Loucy (cell line): ENCODE data around the gene RPS19.

Source experiments
- H2AFZ ChIP-seq: fragments of 200-600 bp; sonication (generic); 2 replicates; pipeline ENCODE4 v1.6.0; 2016; ENCODE audit warnings: antibody characterized with exemption, mild to moderate bottlenecking, low read length, moderate library complexity
- H3F3A ChIP-seq: fragments of 200-600 bp; 2 replicates; pipeline ENCODE4 v1.6.0; 2016; ENCODE audit warnings: antibody characterized with exemption, low read depth, mild to moderate bottlenecking
- H3K27me3 ChIP-seq: fragments of 200-600 bp; sonication (generic); 2 replicates; pipeline ENCODE4 v1.6.1; 2014; ENCODE audit warnings: low read length, mild to moderate bottlenecking; ENCODE audit not compliant: insufficient read depth, poor library complexity, severe bottlenecking
- H3K36me3 ChIP-seq: fragments of 200-600 bp; sonication (generic); 2 replicates; pipeline ENCODE4 v1.6.1; 2016; ENCODE audit warnings: low read length; ENCODE audit not compliant: insufficient read depth
- H3K4me1 ChIP-seq: fragments of 200-600 bp; sonication (generic); 2 replicates; pipeline ENCODE4 v1.5.1; 2014; ENCODE audit warnings: low read length, mild to moderate bottlenecking; ENCODE audit not compliant: insufficient read depth, poor library complexity, severe bottlenecking
- H3K4me2 ChIP-seq: fragments of 200-600 bp; sonication (generic); 2 replicates; pipeline ENCODE4 v1.6.0; 2014; ENCODE audit warnings: antibody characterized with exemption, low read length, low read depth, mild to moderate bottlenecking; ENCODE audit not compliant: poor library complexity, severe bottlenecking
- H3K4me3 ChIP-seq: fragments of 200-600 bp; sonication (generic); 2 replicates; pipeline ENCODE4 v1.5.1; 2014; ENCODE audit warnings: low read length, mild to moderate bottlenecking, mixed read lengths; ENCODE audit not compliant: poor library complexity, severe bottlenecking
- H3K79me2 ChIP-seq: fragments of 200-600 bp; sonication (generic); 2 replicates; pipeline ENCODE4 v1.6.1; 2014; ENCODE audit warnings: low read length; ENCODE audit not compliant: insufficient read depth
- H3K9ac ChIP-seq: fragments of 200-600 bp; sonication (generic); 2 replicates; pipeline ENCODE4 v1.6.0; 2014; ENCODE audit warnings: mild to moderate bottlenecking, low read depth, low read length, moderate library complexity; ENCODE audit not compliant: poor library complexity, severe bottlenecking
- H3K9me2 ChIP-seq: fragments of 200-600 bp; sonication (generic); replicated peaks from 2 replicates; pipeline ENCODE4 v1.6.1; 2016; ENCODE audit warnings: low read depth, low read length, mixed read lengths
- H3K9me3 ChIP-seq: fragments of 200-600 bp; sonication (generic); 2 replicates; pipeline ENCODE4 v1.6.1; 2014; ENCODE audit warnings: mild to moderate bottlenecking, antibody characterized with exemption, low read length, low read depth; ENCODE audit not compliant: insufficient read depth
- H4K20me1 ChIP-seq: fragments of 200-600 bp; sonication (generic); 2 replicates; pipeline ENCODE4 v1.6.0; 2014; ENCODE audit warnings: antibody characterized with exemption, low read length, mild to moderate bottlenecking; ENCODE audit not compliant: insufficient read depth, poor library complexity, severe bottlenecking
- CTCF ChIP-seq: fragments of 200-600 bp; sonication (generic); conservative IDR thresholded peaks from 2 replicates; pipeline ENCODE4 v1.5.1; 2014; ENCODE audit warnings: mild to moderate bottlenecking, antibody characterized with exemption, low read length
- EZH2phosphoT487 ChIP-seq: fragments of 200-600 bp; IDR thresholded peaks from 2 replicates; pipeline ENCODE4 v1.6.1; 2018; ENCODE audit warnings: antibody characterized with exemption, mild to moderate bottlenecking, moderate library complexity, borderline replicate concordance

RPS19 gene

GRCh38 chr19:41869374-41869955, 9.4 kb downstream of the RPS19 start:
- Histone ChIP-seq H3K4me2 (no peak overlapping the region), H3K27me3 (no peaks in the 10 kb centered on the region), H3K36me3 (peaks cover 67% of the 10 kb centered on the region), H2AFZ (no peak overlapping the region), H4K20me1 (peaks cover 54% of the 10 kb centered on the region), H3K9me3 (no peaks in the 10 kb centered on the region), H3K9me2 (no peaks in the 10 kb centered on the region), H3F3A (peaks cover 15% of the 10 kb centered on the region; the same call in 1 of the 2 replicates), H3K79me2 (peaks cover 48% of the 10 kb centered on the region), H3K4me1 (peaks cover 15% of the 10 kb centered on the region), H3K4me3 (no peak overlapping the region), H3K9ac (no peak overlapping the region)
- no peak for TF ChIP-seq EZH2phosphoT487
- no peak for TF ChIP-seq CTCF

GRCh38 chr19:41870401-41870873, 10.4 kb downstream of the RPS19 start:
- peaks cover 16% of the 10 kb centered on the region; the same call in 1 of the 2 replicates for H3F3A ChIP-seq
- H3K4me3 ChIP-seq, result no peak overlapping the region
- H3K4me1 ChIP-seq, result peaks cover 12% of the 10 kb centered on the region
- no peak for TF ChIP-seq EZH2phosphoT487
- TF ChIP-seq CTCF, result no peak
- no peaks in the 10 kb centered on the region for H3K9me3 ChIP-seq
- peaks cover 58% of the 10 kb centered on the region; the same call in 1 of the 2 replicates for H3K36me3 ChIP-seq
- H3K79me2 ChIP-seq, result peaks cover 38% of the 10 kb centered on the region
- no peak overlapping the region for H2AFZ ChIP-seq
- peaks cover 45% of the 10 kb centered on the region for H4K20me1 ChIP-seq
- no peak overlapping the region for H3K4me2 ChIP-seq
- no peak overlapping the region for H3K9ac ChIP-seq
- no peaks in the 10 kb centered on the region for H3K9me2 ChIP-seq
- no peaks in the 10 kb centered on the region for H3K27me3 ChIP-seq

- Histone ChIP-seq H3K79me2 (peaks cover 26% of the 10 kb centered on the region), H3K4me2 (no peak overlapping the region), H3K9me3 (no peaks in the 10 kb centered on the region), H2AFZ (no peak overlapping the region), H3F3A (peaks cover 22% of the 10 kb centered on the region; the same call in 1 of the 2 replicates), H3K9me2 (no peaks in the 10 kb centered on the region), H3K27me3 (no peaks in the 10 kb centered on the region), H3K4me3 (no peak overlapping the region), H3K9ac (no peak overlapping the region), H3K4me1 (peaks cover 20% of the 10 kb centered on the region), H4K20me1 (peaks cover 36% of the 10 kb centered on the region), H3K36me3 (peaks cover 52% of the 10 kb centered on the region; the same call in 1 of the 2 replicates)
- TF ChIP-seq CTCF (no peak), EZH2phosphoT487 (no peak)
These were observed 11.7 kb downstream of the RPS19 start for GRCh38 chr19:41871573-41872383.
